Loucy (cell line): ENCODE results near the gene MPL.
A peak's percentile ranks its signal among the peaks of the same experiment; 100 is the strongest.

Experiments used
- H2AFZ ChIP-seq: fragments of 200-600 bp; sonication (generic); 2 replicates; pipeline ENCODE4 v1.6.0; 2016; ENCODE audit warnings: antibody characterized with exemption, mild to moderate bottlenecking, low read length, moderate library complexity
- H3F3A ChIP-seq: fragments of 200-600 bp; 2 replicates; pipeline ENCODE4 v1.6.0; 2016; ENCODE audit warnings: antibody characterized with exemption, low read depth, mild to moderate bottlenecking
- H3K27me3 ChIP-seq: fragments of 200-600 bp; sonication (generic); 2 replicates; pipeline ENCODE4 v1.6.1; 2014; ENCODE audit warnings: low read length, mild to moderate bottlenecking; ENCODE audit not compliant: insufficient read depth, poor library complexity, severe bottlenecking
- H3K36me3 ChIP-seq: fragments of 200-600 bp; sonication (generic); 2 replicates; pipeline ENCODE4 v1.6.1; 2016; ENCODE audit warnings: low read length; ENCODE audit not compliant: insufficient read depth
- H3K4me1 ChIP-seq: fragments of 200-600 bp; sonication (generic); 2 replicates; pipeline ENCODE4 v1.5.1; 2014; ENCODE audit warnings: low read length, mild to moderate bottlenecking; ENCODE audit not compliant: insufficient read depth, poor library complexity, severe bottlenecking
- H3K4me2 ChIP-seq: fragments of 200-600 bp; sonication (generic); 2 replicates; pipeline ENCODE4 v1.6.0; 2014; ENCODE audit warnings: antibody characterized with exemption, low read length, low read depth, mild to moderate bottlenecking; ENCODE audit not compliant: poor library complexity, severe bottlenecking
- H3K4me3 ChIP-seq: fragments of 200-600 bp; sonication (generic); 2 replicates; pipeline ENCODE4 v1.5.1; 2014; ENCODE audit warnings: low read length, mild to moderate bottlenecking, mixed read lengths; ENCODE audit not compliant: poor library complexity, severe bottlenecking
- H3K79me2 ChIP-seq: fragments of 200-600 bp; sonication (generic); 2 replicates; pipeline ENCODE4 v1.6.1; 2014; ENCODE audit warnings: low read length; ENCODE audit not compliant: insufficient read depth
- H3K9ac ChIP-seq: fragments of 200-600 bp; sonication (generic); 2 replicates; pipeline ENCODE4 v1.6.0; 2014; ENCODE audit warnings: mild to moderate bottlenecking, low read depth, low read length, moderate library complexity; ENCODE audit not compliant: poor library complexity, severe bottlenecking
- H3K9me2 ChIP-seq: fragments of 200-600 bp; sonication (generic); replicated peaks from 2 replicates; pipeline ENCODE4 v1.6.1; 2016; ENCODE audit warnings: low read depth, low read length, mixed read lengths
- H3K9me3 ChIP-seq: fragments of 200-600 bp; sonication (generic); 2 replicates; pipeline ENCODE4 v1.6.1; 2014; ENCODE audit warnings: mild to moderate bottlenecking, antibody characterized with exemption, low read length, low read depth; ENCODE audit not compliant: insufficient read depth
- H4K20me1 ChIP-seq: fragments of 200-600 bp; sonication (generic); 2 replicates; pipeline ENCODE4 v1.6.0; 2014; ENCODE audit warnings: antibody characterized with exemption, low read length, mild to moderate bottlenecking; ENCODE audit not compliant: insufficient read depth, poor library complexity, severe bottlenecking
- EZH2phosphoT487 ChIP-seq: fragments of 200-600 bp; IDR thresholded peaks from 2 replicates; pipeline ENCODE4 v1.6.1; 2018; ENCODE audit warnings: antibody characterized with exemption, mild to moderate bottlenecking, moderate library complexity, borderline replicate concordance
- TF ChIP-seq, protein P1 (sequence below): fragments of 200-600 bp; sonication (generic); conservative IDR thresholded peaks from 2 replicates; pipeline ENCODE4 v1.5.1; 2014; ENCODE audit warnings: mild to moderate bottlenecking, antibody characterized with exemption, low read length

Gene MPL

GRCh38 chr1:43363283-43363934, 25.8 kb downstream of the MPL start:
- Histone ChIP-seq H3F3A (peaks cover under 1% of the 10 kb centered on the region; the same call in 1 of the 2 replicates), H4K20me1 (peaks cover 35% of the 10 kb centered on the region), H3K79me2 (peaks cover 71% of the 10 kb centered on the region), H3K4me1 (peaks cover 42% of the 10 kb centered on the region), H3K27me3 (no peaks in the 10 kb centered on the region), H3K9me2 (no peaks in the 10 kb centered on the region), H3K4me3 (no peak overlapping the region), H3K4me2 (no peak overlapping the region), H3K9ac (no peak overlapping the region), H2AFZ (no peak overlapping the region), H3K36me3 (peaks cover 47% of the 10 kb centered on the region), H3K9me3 (no peaks in the 10 kb centered on the region)
- TF ChIP-seq, protein P1, sequence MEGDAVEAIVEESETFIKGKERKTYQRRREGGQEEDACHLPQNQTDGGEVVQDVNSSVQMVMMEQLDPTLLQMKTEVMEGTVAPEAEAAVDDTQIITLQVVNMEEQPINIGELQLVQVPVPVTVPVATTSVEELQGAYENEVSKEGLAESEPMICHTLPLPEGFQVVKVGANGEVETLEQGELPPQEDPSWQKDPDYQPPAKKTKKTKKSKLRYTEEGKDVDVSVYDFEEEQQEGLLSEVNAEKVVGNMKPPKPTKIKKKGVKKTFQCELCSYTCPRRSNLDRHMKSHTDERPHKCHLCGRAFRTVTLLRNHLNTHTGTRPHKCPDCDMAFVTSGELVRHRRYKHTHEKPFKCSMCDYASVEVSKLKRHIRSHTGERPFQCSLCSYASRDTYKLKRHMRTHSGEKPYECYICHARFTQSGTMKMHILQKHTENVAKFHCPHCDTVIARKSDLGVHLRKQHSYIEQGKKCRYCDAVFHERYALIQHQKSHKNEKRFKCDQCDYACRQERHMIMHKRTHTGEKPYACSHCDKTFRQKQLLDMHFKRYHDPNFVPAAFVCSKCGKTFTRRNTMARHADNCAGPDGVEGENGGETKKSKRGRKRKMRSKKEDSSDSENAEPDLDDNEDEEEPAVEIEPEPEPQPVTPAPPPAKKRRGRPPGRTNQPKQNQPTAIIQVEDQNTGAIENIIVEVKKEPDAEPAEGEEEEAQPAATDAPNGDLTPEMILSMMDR: no peak
- no peak for TF ChIP-seq EZH2phosphoT487

GRCh38 chr1:43363935-43364525, 26.4 kb downstream of the MPL start:
- Histone ChIP-seq H3K36me3 (peaks cover 47% of the 10 kb centered on the region), H3K79me2 (peaks cover 75% of the 10 kb centered on the region), H2AFZ (no peak overlapping the region), H4K20me1 (peaks cover 38% of the 10 kb centered on the region), H3F3A (no peaks in the 10 kb centered on the region), H3K4me1 (peaks cover 48% of the 10 kb centered on the region), H3K4me3 (no peak overlapping the region), H3K9me3 (no peaks in the 10 kb centered on the region), H3K27me3 (no peaks in the 10 kb centered on the region), H3K4me2 (no peak overlapping the region), H3K9ac (no peak overlapping the region), H3K9me2 (no peaks in the 10 kb centered on the region)
- no peak for TF ChIP-seq EZH2phosphoT487
- TF ChIP-seq, protein P1: no peak

DNA sequence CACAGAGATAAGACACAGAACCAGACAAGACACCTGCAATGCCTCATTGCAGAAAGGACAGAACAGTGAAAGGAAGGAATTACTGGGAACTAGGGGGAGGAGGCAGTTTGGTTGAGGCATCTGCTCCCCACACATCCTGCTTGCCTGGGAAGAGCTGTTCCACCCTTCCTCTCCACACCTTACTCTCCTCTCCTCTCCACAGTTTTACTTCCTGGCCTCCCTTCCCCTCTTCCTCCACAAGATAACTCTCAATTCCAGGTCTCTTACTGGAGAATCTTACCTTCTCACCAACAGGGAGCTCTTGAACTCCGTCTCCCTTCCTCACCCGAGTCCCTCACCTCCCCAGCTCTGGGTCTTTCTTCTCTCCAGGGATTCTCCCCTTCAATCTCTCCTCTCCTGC, 28.1 kb downstream of the MPL start:
- Histone ChIP-seq H3K4me1 (peaks cover 36% of the 10 kb centered on the region), H3K9me2 (no peaks in the 10 kb centered on the region), H3F3A (0 out of 2 replicates have a peak, but pooled peaks cover 1% of the 10 kb centered on the region), H3K9me3 (no peaks in the 10 kb centered on the region), H3K27me3 (no peaks in the 10 kb centered on the region), H3K4me3 (peak overlapping the region; percentile 95), H3K9ac (peak overlapping the region; percentile 92), H2AFZ (no peak overlapping the region), H3K4me2 (peak overlapping the region; percentile 83), H3K79me2 (peaks cover 59% of the 10 kb centered on the region), H4K20me1 (peaks cover 31% of the 10 kb centered on the region), H3K36me3 (peaks cover 39% of the 10 kb centered on the region)
- TF ChIP-seq, protein P1: no peak
- no peak for TF ChIP-seq EZH2phosphoT487
